Measurements from ENCODE around the gene MAP7D2.
A peak's percentile ranks its signal among the peaks of the same experiment; 100 is the strongest.

MAP7D2 gene

GRCh38 chrX:20037186-20037585 lies 79.5 kb downstream of the MAP7D2 start:
- no peak for DNase-seq

- DNase-seq = no peak
Measured at GRCh38 chrX:20032201-20032600, 84.5 kb downstream of the MAP7D2 start.

DNA sequence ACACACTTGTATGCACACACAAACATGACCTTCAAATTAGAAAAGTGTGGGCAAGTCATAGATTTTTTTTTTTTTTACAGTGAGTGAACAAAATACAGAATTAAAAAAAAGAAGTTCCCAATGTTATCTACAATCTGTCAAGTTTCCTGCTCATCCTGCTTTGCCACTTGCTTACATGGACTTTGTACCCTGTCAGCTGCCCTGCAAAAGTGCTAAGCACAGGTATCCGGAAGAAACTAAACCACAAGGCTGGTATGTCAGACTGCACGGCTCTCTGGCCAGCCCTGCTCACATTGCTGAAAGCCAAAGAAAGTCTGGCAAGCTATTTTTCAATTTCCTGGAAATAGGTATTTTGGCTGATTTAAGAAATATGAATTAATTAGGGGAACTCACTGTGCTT lies 87.0 kb downstream of the MAP7D2 start:
- no peak for DNase-seq

GRCh38 chrX:20028588-20028987 lies 88.1 kb downstream of the MAP7D2 start:
- no peak for DNase-seq

GRCh38 chrX:20026278-20026677 lies 90.4 kb downstream of the MAP7D2 start:
- DNase-seq = no peak

DNA sequence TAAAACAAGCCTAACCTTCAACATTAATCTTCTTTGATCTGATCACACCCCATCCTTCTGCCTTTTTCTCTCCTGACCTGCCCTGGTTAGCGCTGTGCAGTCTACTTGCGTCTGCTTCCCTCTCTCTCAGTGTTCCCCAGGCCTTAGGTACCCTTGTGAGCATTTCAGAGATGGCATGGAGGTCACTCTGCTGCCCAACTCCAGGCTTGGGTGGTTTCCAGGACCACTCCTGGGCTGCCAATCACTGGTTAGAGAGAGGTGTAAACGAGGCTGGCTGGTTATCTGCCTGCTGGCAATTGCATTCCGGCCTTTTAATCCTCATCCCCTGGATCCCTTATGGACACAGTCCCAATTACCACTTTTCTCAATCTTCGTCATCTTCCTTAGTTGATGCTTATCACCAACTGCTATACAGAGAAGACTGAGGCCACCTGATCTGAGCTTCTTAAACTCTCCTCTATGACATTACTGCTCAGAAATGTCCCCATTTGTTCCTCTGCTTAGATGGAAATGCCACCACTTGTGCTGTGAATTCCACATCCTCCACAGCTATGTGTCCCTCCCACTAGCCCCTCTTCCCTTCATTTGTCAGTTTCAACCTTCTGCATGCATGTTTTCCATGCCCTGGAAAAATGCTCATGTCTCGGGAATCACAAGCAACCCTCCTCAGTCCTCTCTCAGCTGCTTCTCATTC lies 96.9 kb downstream of the MAP7D2 start:
- DNase-seq = no peak

DNA sequence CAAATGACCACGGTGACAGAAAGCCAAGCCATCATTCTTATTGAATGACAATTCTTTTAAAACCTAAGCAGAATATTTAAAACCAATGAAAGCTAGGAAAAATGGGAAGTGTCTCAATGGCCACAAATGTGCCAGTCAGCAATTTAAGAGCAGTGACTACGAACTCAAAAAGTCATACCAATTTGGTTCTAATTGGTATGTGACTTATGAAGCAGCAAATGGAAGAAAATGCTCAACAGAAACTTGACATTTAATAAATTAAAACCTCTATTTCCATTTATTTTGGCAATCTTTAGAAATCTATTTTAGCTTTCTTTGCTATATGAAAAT lies 100.1 kb downstream of the MAP7D2 start:
- no peak for DNase-seq

DNA sequence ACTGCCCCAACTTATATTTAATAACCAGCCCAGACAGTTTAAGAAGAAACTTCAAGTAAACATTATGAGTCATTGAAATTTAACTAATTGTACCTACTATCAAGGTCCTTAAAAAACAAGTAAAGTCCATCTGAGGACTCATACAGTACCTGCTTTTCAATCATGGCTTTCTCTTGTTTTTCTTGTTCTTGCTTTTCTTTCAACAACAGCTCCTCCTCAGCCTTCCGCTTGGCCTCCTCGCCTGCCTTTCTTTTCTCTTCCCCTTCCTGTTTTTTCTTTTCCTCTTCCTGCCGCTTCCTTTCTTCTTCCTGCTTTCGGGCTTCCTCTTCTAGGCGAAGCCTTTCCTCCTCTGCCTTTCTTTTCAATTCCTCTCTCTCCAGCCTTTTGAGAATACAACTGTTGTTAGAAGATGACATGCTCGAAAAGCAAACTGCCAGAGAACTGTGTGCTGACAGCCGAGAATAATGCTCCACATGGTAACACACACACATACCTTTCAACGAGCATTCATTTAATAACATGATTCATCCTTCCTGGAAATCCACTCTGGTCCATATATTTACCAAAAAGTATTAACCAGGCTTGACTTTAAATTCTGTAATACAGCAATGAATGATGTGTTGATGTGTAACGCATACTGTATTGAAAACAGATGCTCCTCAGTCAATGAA lies 100.6 kb downstream of the MAP7D2 start:
- no peak for DNase-seq

DNA sequence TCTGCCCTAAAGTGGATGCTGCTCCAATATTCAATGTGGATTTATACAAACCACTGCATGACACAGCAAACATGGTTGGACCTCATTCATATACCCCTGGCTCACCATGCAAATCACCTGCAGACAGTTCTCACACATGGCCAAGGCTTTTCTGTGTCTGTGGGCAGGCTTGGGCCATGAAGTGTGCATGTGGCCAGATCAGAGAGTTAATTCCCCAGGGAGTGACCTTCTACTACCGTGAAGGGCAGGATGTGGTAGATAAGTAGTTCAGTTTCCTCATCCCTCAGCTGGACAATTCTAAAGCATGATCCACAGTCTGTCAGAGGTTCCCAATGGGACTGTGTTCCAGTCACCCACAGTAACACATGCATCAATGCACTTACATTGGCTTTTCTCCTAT lies 101.3 kb downstream of the MAP7D2 start:
- no peak for DNase-seq

DNA sequence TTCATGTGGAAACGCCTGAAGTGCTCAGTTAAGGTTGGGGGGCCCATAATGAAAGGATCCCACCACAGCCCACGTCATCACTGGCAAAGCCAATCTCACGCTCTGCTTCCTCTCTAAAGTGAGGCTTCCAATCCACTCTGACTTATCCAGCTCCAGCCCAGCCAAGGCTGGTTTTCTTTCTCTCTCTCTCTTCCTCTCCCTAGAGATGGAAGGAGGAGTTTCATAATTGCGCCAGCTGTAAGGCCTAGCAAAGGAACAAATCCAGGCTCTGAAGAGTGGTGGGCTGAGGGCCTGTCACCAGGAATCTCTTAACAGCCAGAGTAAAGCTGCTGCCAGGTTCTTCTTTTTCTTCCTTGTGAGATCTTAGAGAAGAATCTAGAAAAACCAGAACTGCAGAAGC lies 105.1 kb downstream of the MAP7D2 start:
- no peak for DNase-seq

DNA sequence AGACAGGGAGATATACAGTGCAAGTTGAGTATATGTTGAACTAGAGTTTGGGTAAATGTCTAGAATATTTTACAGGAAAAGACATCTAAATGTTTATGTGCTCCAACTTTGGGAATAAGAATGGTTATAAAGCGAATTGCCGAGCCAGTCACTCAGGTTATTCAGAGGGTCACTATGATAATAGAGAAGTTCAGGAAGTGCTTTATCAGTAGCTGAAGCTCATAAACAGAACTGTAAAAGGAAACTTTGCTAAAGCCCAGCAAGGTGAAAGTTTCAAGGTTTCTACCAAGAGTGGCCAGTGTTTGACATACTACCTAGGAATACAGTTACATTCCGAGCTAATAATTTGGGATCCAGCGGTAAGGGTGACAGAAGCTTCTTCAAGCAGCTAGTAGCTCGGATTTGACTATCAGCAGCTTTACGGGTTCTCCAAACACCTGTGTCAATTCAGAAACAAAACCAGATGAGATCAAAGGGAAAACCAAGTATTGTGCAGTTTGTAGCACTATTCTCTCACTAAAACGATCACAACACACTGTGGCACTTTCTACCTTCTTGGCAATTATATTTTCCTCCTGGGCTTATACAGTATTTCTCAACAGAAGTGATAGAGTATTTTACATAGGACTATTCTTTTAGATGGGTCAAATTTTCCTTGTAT lies 108.6 kb downstream of the MAP7D2 start:
- no peak for DNase-seq

- no peak for DNase-seq
Measured at GRCh38 chrX:20005883-20006282, 110.8 kb downstream of the MAP7D2 start.

- no peak for DNase-seq
Measured at GRCh38 chrX:20001588-20001987, 115.1 kb downstream of the MAP7D2 start.

DNA sequence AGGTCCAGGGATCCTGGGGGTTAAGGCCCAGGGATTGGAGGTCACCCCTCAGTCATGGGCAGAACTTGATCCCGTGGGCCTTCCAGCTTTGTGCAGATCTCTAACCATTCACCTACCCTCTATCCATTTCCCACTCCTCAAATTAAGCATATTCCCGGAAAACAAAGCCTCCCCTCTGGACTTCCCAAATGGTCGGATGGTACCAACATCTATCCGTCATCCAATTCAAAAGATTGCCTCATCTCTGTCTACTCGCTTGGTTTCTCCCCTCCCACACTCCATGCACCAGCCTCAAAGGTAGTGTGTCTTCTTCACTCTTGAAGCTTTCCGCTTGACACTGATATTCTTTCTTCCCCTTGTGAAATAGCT lies 125.4 kb downstream of the MAP7D2 start:
- no peak for DNase-seq

DNA sequence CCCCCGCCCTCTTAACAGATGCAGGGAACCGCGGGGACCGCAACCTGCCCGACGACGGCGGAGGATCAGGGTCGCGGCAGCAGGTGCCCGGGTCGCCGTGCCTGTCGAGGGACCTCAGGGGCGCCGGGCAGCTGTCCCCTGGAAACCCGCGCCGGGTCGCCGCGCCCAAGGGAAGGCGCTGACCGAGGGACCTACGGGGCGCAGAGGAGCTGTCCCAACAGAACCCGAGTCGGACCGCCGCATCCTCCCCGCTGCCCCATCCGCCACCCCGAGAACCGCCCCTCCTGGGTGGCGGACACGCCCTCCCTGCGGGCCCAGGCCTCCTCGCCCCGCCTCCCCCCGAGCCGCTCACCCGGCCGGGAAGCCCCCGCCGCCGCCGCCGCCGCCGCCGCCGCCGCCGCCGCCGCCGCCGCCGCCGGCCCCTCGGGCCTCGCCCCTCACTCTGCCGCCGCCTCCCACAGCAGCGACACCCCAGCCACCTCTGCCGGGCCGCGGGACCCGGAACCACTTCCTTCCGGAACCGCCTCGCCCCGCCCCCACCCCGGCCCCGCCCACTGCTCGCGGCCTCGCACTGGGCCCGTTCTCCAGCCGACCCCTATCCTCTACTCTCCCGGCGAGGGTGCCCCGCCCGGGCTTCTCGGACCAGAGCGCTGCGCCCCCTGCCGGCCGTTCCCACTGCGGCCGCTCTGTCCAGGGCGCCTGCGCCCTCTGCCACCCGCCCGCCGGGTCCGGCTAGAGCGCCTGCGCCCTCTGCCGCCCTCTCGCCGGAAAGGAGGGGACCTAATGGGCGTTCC lies 126.0 kb downstream of the MAP7D2 start, which contains the start of gene BCLAF3:
BCLAF3 (minus strand) TSS at position 506 of the 794 bp plus-strand sequence. CDS start 20,797 bp downstream, outside the sequence.
- peak; percentile 86 for DNase-seq

GRCh38 chrX:19990151-19990555 lies 126.6 kb downstream of the MAP7D2 start:
- peak; percentile 23 for DNase-seq

DNA sequence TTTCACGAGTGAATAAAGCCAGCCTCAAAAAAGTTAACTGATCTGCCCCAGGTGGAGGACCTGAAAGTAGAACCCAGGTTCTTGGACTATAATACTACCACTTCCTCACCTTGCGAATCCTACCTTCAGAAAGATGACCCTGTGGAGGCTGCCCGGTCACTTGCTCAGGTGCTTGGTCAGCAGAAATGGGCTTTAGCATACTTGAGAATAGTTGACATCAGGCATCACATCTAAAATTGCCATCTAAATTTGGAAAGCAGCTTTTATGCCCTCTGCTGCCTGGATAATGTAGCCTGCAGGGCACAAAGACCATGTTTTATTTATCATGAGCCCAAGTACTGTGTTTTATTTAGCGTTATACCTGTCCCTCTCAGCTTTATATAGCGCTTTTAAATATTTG lies 128.9 kb downstream of the MAP7D2 start:
- no peak for DNase-seq

DNA sequence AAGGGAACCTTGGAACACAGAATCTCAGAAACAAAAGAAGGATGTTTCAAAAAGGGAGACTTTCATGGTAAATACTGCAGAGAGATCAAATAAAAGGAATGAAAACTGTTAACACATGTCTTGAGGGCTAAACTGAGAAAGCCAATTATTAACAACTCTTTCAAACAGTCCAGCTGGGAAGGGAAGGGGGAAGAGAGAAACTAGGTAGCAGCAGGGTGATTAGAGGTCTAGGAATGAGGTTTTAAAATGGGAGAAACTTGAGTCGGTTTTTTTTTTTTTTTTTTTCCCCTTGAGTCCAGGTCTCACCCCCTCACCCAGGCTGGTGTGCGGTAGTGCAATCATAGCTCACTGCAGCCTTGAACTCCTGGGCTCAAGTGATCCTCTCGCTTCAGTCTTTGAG lies 130.2 kb downstream of the MAP7D2 start:
- DNase-seq = no peak

GRCh38 chrX:19981947-19982346 lies 134.8 kb downstream of the MAP7D2 start:
- DNase-seq = no peak

- DNase-seq = no peak
Measured at GRCh38 chrX:19975845-19976244, 140.9 kb downstream of the MAP7D2 start.

DNA sequence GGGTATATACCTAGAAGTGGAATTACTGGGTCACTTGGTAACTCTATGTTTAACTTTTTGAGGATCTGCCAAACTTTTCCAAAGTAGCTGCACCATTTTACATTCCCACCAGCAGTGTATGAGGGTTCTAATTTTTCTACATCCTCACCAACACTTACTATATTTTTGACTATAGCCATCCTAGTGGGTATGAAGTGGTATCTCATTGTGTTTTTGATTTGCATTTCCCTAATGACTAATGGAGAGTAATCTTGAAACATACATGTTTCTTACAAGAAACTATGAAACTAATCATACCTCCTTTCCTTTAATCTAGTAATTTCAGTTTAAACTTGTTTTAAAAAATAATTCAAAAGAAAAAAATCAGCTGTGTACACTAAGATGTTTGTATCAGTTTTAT lies 143.7 kb downstream of the MAP7D2 start:
- DNase-seq = no peak

GRCh38 chrX:19968276-19968675 lies 148.4 kb downstream of the MAP7D2 start:
- DNase-seq = no peak

DNA sequence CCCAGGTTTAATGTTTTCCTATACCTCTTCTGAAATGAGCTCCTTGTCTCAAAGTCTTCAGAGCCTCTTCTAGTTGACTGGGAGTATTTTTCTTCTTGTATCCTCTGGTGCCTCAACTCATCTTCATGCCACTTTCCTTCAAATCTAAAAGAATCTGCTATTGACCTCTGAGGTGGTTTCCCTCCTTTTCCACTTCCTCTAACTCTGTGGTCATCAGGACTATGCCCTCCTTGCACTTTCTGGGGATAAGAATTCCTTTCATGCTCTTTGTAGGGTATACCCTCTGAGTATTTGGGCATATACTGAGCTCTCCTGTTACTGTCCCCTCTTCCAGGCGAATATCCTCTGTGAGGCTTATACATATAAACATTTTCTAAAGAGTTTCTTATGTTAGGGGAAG lies 150.7 kb downstream of the MAP7D2 start:
- no peak for DNase-seq

Measured in NCI-H1105 treated with DMSO at 0.1 percent for 48 hours (cell line).